HEK293T (cell line): ENCODE measurements around the gene BRICD5.

ENCODE experiments used
- CTCF ChIA-PET: fragments of 350-600 bp; formaldehyde crosslinking; extraction: SDS; loops from one replicate; lab custom pipeline; 2021; ENCODE audit warnings: antibody characterized with exemption, inconsistent platforms; lab: Yijun Ruan, JAX
- POLR2A ChIA-PET: fragments of 350-600 bp; formaldehyde crosslinking; extraction: SDS; loops from one replicate; lab custom pipeline; 2020; ENCODE audit warnings: antibody characterized with exemption, inconsistent platforms; lab: Yijun Ruan, JAX
- DNase-seq: peaks from one replicate; pipeline ENCODE4 v3.0.0; 2012; ENCODE audit warnings: mixed read lengths; ENCODE audit errors: extremely low spot score
- ARNT ChIP-seq: fragments of 450-650 bp; IDR thresholded peaks from 2 replicates; pipeline ENCODE4 v1.6.1; 2017; ENCODE audit warnings: mild to moderate bottlenecking
- BHLHE40 ChIP-seq: fragments of 450-650 bp; IDR thresholded peaks from 2 replicates; pipeline ENCODE4 v1.6.1; 2016; ENCODE audit warnings: mild to moderate bottlenecking, moderate library complexity, borderline replicate concordance
- CTBP1 ChIP-seq: fragments of 450-650 bp; IDR thresholded peaks from 2 replicates; pipeline ENCODE4 v1.6.1; 2016; ENCODE audit warnings: borderline replicate concordance
- ELF4 ChIP-seq: fragments of 450-650 bp; IDR thresholded peaks from 2 replicates; pipeline ENCODE4 v1.6.1; 2017; ENCODE audit warnings: antibody characterized with exemption
- FOXA1 ChIP-seq: fragments of 450-650 bp; IDR thresholded peaks from 2 replicates; pipeline ENCODE4 v1.6.1; 2016; ENCODE audit warnings: mild to moderate bottlenecking
- FOXK2 ChIP-seq: fragments of 450-650 bp; IDR thresholded peaks from 2 replicates; pipeline ENCODE4 v1.6.1; 2016; ENCODE audit warnings: mild to moderate bottlenecking
- FOXM1 ChIP-seq: fragments of 450-650 bp; IDR thresholded peaks from 2 replicates; pipeline ENCODE4 v1.6.1; 2017; ENCODE audit warnings: mild to moderate bottlenecking, borderline replicate concordance
- HDGF ChIP-seq: fragments of 450-650 bp; IDR thresholded peaks from 2 replicates; pipeline ENCODE4 v1.6.1; 2017; ENCODE audit warnings: antibody characterized with exemption, borderline replicate concordance
- L3MBTL2 ChIP-seq: fragments of 450-650 bp; conservative IDR thresholded peaks from 2 replicates; pipeline ENCODE4 v1.6.1; 2016; ENCODE audit warnings: mild to moderate bottlenecking
- LEF1 ChIP-seq: fragments of 450-650 bp; IDR thresholded peaks from 2 replicates; pipeline ENCODE4 v1.6.1; 2017; ENCODE audit warnings: mild to moderate bottlenecking, borderline replicate concordance
- NFRKB ChIP-seq: fragments of 450-650 bp; IDR thresholded peaks from 2 replicates; pipeline ENCODE4 v1.6.1; 2016; ENCODE audit warnings: mild to moderate bottlenecking, moderate library complexity
- SP1 ChIP-seq: fragments of 450-650 bp; IDR thresholded peaks from 2 replicates; pipeline ENCODE4 v1.6.1; 2017
- SUZ12 ChIP-seq: fragments of 450-650 bp; IDR thresholded peaks from 2 replicates; pipeline ENCODE4 v1.6.1; 2016; ENCODE audit warnings: mild to moderate bottlenecking
- TARDBP ChIP-seq: fragments of 450-650 bp; IDR thresholded peaks from 2 replicates; pipeline ENCODE4 v1.6.1; 2016
- ZNF384 ChIP-seq: fragments of 450-650 bp; IDR thresholded peaks from 2 replicates; pipeline ENCODE4 v1.6.1; 2016
- TF ChIP-seq, protein P1 (sequence below): fragments of 450-650 bp; IDR thresholded peaks from 2 replicates; pipeline ENCODE4 v1.6.1; 2016

The BRICD5 gene

DNA sequence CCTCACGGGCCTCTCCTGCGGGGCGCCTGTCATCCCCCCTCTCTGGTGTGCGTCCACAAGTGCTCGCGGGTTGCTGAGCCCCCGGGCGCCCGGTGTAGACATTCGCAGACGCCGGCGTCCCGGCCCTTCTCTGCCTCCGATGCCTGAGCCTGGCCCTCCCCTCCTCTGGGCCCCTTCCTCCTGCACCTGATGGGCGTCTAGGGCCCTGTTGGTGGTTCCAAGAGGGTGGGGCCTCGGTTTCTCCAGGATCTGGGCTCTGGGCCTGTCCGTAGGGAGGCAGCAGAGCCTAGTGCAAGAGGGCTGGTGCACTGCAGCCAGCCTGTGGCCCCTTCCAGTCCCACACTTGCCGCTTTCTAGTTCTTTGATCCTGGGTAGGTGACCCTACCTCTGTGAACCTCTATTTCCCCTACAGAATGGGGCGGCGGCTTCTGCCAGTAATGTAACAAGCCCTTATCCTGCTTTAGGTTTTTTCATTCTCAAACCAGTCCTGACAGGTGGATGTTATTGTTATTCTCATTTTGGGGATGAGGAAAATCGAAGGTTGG lies 13.4 kb upstream of the BRICD5 start:
- peak; percentile 45 for DNase-seq
- POLR2A ChIA-PET: interaction anchor here (0.6 to 5.4 kb wide), 7 partner anchors 9 to 260 kb away, joined by 3 to 34 read pairs (median 4); partner anchors contain the start of genes DNASE1L2, ECI1, PGP and RPS2
- no peak for TF ChIP-seq TARDBP
- no peak for TF ChIP-seq ARNT
- no peak for TF ChIP-seq FOXM1
- TF ChIP-seq NFRKB: no peak
- TF ChIP-seq BHLHE40: no peak
- TF ChIP-seq L3MBTL2: no peak
- no peak for TF ChIP-seq LEF1
- no peak for TF ChIP-seq ZNF384
- TF ChIP-seq SP1: no peak
- no peak for TF ChIP-seq SUZ12
- no peak for TF ChIP-seq ELF4
- TF ChIP-seq FOXK2: no peak
- no peak for TF ChIP-seq FOXA1
- TF ChIP-seq HDGF: no peak
- CTCF ChIA-PET: no interaction called here

DNA sequence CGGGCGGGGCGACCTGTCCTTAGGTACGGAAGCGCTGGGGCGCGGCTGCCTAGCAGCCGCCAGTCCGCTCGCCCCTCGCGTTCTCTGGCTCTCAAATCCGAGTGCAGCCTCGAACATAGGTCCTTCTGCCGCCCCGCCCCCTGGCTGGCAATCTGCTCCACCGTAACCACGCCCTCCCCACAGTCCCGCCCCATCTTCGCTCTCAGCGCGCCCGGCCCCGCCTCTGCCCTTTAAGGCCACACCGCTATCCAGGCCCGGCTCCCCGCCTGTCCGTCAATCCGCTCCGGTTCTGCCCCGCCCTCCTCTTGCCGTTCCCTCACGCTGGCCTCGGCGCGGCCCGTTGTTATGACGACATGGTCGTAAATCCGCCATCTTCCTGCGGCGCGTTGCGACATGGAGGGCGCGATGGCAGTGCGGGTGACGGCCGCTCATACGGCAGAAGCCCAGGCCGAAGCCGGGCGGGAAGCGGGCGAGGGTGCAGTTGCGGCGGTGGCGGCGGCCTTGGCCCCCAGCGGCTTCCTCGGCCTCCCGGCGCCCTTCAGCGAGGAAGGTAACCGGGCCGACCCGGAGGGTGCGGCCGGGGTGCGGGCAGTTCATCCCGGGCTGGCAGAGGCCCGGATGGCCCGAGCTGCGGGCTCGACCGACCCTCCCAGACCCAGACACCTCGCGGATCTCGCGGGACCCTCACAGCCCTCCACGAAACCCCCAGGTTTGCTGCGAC lies 12.7 kb upstream of the BRICD5 start, which contains the start of gene E4F1:
TSS of gene E4F1 (plus strand) at position 371 of the 721 bp plus-strand sequence. CDS start at position 394, 23 bp downstream.
- TF ChIP-seq, protein P1, sequence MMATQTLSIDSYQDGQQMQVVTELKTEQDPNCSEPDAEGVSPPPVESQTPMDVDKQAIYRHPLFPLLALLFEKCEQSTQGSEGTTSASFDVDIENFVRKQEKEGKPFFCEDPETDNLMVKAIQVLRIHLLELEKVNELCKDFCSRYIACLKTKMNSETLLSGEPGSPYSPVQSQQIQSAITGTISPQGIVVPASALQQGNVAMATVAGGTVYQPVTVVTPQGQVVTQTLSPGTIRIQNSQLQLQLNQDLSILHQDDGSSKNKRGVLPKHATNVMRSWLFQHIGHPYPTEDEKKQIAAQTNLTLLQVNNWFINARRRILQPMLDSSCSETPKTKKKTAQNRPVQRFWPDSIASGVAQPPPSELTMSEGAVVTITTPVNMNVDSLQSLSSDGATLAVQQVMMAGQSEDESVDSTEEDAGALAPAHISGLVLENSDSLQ: peak; percentile 99
- TF ChIP-seq BHLHE40: no peak
- DNase-seq: peak; percentile 99
- POLR2A ChIA-PET: interaction anchor here (0.6 to 5.4 kb wide), 5 partner anchors 8 to 47 kb away, joined by 4 to 34 read pairs (median 4); partner anchors contain the start of genes DNASE1L2, ECI1 and PGP
- CTCF ChIA-PET: no interaction called here

- POLR2A ChIA-PET: interaction anchor here (0.9 to 3.7 kb wide), 6 partner anchors 9 to 35 kb away, joined by 3 to 34 read pairs (median 6); partner anchors contain the start of genes E4F1 and ECI1
- no peak for DNase-seq
- CTCF ChIA-PET: no interaction called here
- TF ChIP-seq FOXK2 (no peak), NFRKB (no peak), FOXA1 (no peak), SP1 (no peak), TARDBP (no peak), L3MBTL2 (no peak), BHLHE40 (no peak), FOXM1 (no peak), ZNF384 (no peak), CTBP1 (no peak), ELF4 (no peak), SUZ12 (no peak), HDGF (no peak), ARNT (no peak), LEF1 (no peak)
- TF ChIP-seq, protein P1: no peak
Observed at GRCh38 chr16:2216330-2216729, 5.7 kb upstream of the BRICD5 start.

DNA sequence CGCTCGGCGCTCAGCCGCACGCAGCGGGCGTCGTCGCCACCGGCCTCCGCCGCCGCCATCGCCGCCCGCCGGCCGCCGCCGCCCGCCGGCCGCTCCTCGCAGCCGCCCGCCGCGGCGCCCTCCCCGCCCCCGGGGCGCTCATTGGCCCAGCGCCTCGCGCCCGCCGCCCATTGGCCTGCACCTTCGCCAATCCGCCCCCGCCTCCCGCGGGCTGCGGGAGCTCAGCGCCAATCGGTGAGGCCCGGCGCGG lies 4.0 kb upstream of the BRICD5 start, which contains the start of gene PGP:
TSS of gene PGP (minus strand) at position 122 of the 250 bp plus-strand sequence. CDS start at position 59, 63 bp downstream.
- no peak for TF ChIP-seq ZNF384
- TF ChIP-seq TARDBP: no peak
- TF ChIP-seq ELF4: no peak
- TF ChIP-seq, protein P1: no peak
- TF ChIP-seq LEF1: no peak; the same call in 1 of the 2 replicates
- TF ChIP-seq NFRKB: no peak
- TF ChIP-seq ARNT: no peak
- TF ChIP-seq L3MBTL2: no peak
- TF ChIP-seq SP1: no peak
- TF ChIP-seq FOXA1: no peak
- no peak for TF ChIP-seq CTBP1
- TF ChIP-seq BHLHE40: no peak
- ChIA-PET CTCF (interaction anchor here (0.6 kb wide), 2 partner anchors 59 to 74 kb away, joined by 3 read pairs; no protein-coding TSS in a partner anchor), POLR2A (interaction anchor here (0.6 to 3.7 kb wide), 12 partner anchors 9 to 250 kb away, joined by 3 to 34 read pairs (median 8); partner anchors contain the start of genes E4F1, ECI1, MLST8 and RPS2)
- DNase-seq: no peak

- CTCF ChIA-PET: interaction anchor here (0.6 kb wide), 2 partner anchors 59 to 74 kb away, joined by 3 read pairs; no protein-coding TSS in a partner anchor
- TF ChIP-seq LEF1 (no peak), HDGF (no peak), CTBP1 (no peak), ELF4 (no peak), BHLHE40 (no peak), FOXA1 (no peak), NFRKB (no peak), ZNF384 (no peak), TARDBP (no peak), SP1 (no peak), FOXK2 (no peak)
- TF ChIP-seq, protein P1: no peak
- POLR2A ChIA-PET: interaction anchor here (0.6 to 3.7 kb wide), 9 partner anchors 9 to 249 kb away, joined by 4 to 34 read pairs (median 12); partner anchors contain the start of genes E4F1, ECI1, MLST8 and RPS2
- no peak for DNase-seq
Observed at GRCh38 chr16:2213817-2214718, 3.4 kb upstream of the BRICD5 start.
